NB4 (cell line): ENCODE results near the gene DENND1B.

ENCODE experiments used
- CTCF ChIP-seq: IDR thresholded peaks from one replicate; pipeline ENCODE4 v1.5.1; 2012; ENCODE audit warnings: low read depth, low read length
- MAX ChIP-seq: IDR thresholded peaks from 2 replicates; pipeline ENCODE4 v1.6.1; 2011; ENCODE audit warnings: low read depth, low read length

- TF ChIP-seq CTCF (no peak), MAX (no peak)
These were observed 189.5 kb downstream of the DENND1B start for GRCh38 chr1:197585809-197586208.
